ENCODE results near the gene KSR2.

The KSR2 gene

DNA sequence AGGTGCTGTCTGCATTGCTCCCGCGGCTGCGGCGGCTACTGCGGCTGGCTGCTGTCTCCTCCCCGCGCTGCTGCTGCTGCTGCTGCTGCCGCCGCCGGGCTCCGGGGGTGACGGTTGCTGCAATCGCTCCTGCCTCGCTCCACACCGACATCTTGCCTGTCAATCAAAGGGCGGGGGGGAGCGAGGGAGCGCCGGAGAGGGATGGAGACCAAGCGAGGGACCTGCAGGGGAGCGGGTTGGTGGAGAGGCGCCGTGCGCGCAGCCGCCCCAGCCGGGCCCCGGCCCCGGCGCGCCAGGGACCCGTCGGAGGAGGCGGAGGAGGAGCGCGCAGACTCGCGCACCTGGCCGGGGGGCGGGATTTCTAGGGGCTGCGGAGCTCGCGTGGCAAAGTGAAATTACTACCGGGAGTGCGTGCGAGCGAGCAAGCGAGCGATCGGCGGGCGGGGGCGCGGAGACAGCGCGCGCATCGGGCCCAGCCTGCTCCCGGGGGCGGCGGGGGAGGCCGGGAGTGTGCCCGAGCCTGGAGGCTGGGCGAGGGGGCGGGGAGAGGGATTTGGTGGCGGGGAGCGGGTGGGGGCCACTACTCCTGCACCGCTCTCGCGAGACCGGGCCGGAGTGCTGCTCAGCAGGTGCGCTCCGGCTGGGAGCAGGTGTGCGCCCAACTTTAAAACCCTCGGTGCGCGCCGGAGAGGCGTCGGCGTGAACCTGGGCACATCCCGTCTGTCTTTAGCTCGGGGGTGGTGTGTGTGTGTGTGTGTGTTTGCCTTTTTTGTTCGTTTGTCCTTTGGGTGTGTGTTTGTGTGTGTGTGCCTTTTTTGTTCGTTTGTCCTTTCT, at the start of gene KSR2:
Gene KSR2, minus strand, starts transcription at position 165 of the 834 bp plus-strand sequence. CDS start 735 bp downstream, outside the sequence.
- peak within 1 kb of the TSS; percentile 10 for H3K4me3 ChIP-seq (ENCODE audit: low read depth, low read length)
- TF ChIP-seq, protein P1, sequence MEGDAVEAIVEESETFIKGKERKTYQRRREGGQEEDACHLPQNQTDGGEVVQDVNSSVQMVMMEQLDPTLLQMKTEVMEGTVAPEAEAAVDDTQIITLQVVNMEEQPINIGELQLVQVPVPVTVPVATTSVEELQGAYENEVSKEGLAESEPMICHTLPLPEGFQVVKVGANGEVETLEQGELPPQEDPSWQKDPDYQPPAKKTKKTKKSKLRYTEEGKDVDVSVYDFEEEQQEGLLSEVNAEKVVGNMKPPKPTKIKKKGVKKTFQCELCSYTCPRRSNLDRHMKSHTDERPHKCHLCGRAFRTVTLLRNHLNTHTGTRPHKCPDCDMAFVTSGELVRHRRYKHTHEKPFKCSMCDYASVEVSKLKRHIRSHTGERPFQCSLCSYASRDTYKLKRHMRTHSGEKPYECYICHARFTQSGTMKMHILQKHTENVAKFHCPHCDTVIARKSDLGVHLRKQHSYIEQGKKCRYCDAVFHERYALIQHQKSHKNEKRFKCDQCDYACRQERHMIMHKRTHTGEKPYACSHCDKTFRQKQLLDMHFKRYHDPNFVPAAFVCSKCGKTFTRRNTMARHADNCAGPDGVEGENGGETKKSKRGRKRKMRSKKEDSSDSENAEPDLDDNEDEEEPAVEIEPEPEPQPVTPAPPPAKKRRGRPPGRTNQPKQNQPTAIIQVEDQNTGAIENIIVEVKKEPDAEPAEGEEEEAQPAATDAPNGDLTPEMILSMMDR (IDR thresholded peaks at IDR 0.05; ENCODE audit: low read depth, low read length): no peak
- no peak for DNase-seq (ENCODE audit: low read depth, low spot score)
- in situ Hi-C loops (cut with HindIII; ENCODE audit: low sequenced_read_pairs): no loop called here

DNA sequence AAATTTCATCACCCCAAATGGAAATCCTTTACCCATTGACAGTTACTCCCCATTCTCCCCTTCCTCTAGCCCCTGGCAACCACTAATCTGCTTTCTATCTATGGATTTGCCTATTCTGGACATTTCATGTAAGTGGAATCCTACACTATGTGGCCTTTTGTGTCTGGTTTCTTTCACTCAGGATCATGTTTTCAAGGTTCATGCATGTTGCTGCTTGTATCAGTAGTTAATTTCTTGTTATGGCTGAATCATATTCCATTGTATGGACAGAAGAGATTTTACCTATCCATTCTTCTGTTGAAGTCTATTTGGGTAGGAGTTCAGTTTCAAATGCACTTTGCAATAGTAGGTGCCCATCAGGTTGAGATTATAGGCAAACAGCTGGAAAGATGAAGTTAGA, 49.1 kb upstream of the KSR2 start:
- TF ChIP-seq, protein P1 (IDR thresholded peaks at IDR 0.05; ENCODE audit: low read depth, low read length): no peak
- no peak for DNase-seq (ENCODE audit: low read depth, low spot score)
- H3K4me3 ChIP-seq (ENCODE audit: low read depth, low read length): no peak overlapping the region
- in situ Hi-C loops (cut with HindIII; ENCODE audit: low sequenced_read_pairs): no loop called here

DNA sequence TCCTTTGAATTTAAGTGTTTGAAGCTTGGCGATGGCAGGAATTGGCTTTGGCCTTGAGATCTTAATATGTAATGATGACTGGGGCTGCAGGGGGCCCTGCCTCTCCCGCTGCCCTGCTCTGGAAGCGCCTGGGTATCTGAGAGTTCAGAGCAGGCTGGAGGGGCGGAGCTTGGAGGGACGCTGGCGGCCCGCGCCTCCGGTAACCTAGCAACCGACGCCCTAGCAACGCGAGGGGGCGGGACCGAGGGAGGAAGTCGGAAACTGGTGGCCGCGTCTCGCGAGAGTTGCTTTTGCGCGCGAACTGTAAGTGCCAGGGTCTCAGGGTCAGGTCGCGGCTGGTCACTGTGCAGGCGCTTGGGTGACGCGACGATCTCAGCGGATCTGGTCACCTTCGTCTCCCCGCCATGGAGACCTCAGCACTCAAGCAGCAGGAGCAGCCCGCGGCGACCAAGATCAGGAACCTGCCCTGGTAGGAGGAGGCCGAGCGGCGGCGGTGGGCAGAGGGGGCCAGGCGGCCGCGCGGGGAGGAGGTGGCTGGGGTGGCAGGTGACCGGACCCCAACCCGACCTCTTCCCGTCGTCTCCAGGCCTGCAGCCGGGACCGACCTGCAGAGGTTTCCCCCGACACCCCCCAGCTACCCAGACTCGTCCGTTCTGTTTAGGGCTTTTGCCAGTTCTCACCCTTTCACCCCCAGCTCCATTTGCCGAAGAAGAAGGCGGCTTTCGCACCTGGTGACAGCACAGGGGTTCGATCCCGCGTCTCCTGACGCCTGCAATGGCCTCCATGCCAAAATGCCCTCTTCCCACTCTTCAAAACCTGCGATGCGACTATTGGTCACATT, 47.9 kb upstream of the KSR2 start, which contains the start of gene RFC5:
Gene RFC5, plus strand, starts transcription at position 280 of the 841 bp plus-strand sequence. Its CDS starts 125 bp downstream, at position 405.
- peak within 1 kb of the TSS; percentile 70 for H3K4me3 ChIP-seq (ENCODE audit: low read depth, low read length)
- DNase-seq (ENCODE audit: low read depth, low spot score): peak; percentile 97
- in situ Hi-C loops (cut with HindIII; ENCODE audit: low sequenced_read_pairs): no loop called here
- TF ChIP-seq, protein P1 (IDR thresholded peaks at IDR 0.05; ENCODE audit: low read depth, low read length): no peak

DNA sequence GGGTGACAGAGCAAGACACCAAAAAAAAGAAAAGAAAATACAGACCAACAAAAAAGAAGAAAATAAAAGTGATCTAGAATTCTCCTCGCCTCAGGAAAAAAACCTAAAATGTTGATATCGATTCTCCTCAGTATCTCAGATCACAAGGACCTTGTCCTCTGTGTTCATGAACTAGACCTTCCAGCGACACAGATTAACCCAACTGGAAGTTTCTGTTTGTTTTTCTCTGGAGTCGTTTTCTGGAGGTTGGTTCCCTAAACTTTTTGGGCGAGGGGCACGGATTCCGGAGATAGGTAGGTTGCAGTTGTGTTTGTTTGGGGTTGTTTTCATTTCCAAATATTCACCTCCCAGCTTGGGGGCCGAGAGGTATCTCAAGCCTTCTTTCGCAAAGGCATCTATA, 47.2 kb upstream of the KSR2 start:
- in situ Hi-C loops (cut with HindIII; ENCODE audit: low sequenced_read_pairs): no loop called here
- DNase-seq (ENCODE audit: low read depth, low spot score): no peak

DNA sequence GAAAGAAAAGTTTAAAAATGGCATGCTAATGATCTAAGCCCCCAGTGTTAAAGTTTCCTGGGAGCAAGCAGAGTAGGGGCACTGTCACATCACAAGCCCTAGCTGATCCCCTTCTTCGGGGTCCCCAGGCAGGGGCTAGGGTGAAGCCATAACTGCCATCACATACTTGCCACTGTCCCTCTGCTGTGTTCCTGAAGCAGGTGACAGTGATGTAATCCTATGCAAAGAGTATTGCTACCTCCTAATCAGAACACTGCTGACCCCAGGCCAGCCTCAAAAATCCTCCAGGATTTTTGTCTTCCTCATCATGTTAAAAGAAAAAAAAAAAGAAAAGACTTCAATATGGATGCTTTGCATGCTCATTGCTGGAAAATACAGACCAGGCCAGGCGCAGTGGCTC, 46.5 kb upstream of the KSR2 start:
- in situ Hi-C loops (cut with HindIII; ENCODE audit: low sequenced_read_pairs): no loop called here
- TF ChIP-seq, protein P1 (IDR thresholded peaks at IDR 0.05; ENCODE audit: low read depth, low read length): no peak
- DNase-seq (ENCODE audit: low read depth, low spot score): no peak

More for the DNA sequence above, 47.2 kb upstream of the KSR2 start:
- TF ChIP-seq, protein P1 (IDR thresholded peaks at IDR 0.05; ENCODE audit: low read depth, low read length): no peak
- peak overlapping the region; percentile 70 for H3K4me3 ChIP-seq (ENCODE audit: low read depth, low read length)

DNA sequence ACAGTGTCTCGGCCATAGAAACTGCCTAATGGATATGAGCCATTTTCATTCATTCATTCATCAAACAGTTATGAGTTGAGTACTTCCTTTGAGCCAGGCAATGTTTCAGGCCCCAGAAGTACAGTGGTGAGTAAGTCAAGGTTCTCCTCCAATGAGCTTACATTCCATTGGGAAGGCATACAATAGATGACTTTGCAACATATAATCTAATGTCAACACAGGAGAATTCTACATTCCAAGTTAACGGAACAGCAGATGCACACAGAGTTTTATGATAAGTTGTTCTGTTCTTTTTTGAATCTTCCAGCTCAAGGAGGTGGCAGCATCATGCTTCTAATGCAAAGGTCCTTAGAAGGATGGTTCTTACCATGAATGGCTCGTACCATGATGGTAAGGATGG, 44.5 kb upstream of the KSR2 start:
- no peak overlapping the region for H3K4me3 ChIP-seq (ENCODE audit: low read depth, low read length)
- DNase-seq (ENCODE audit: low read depth, low spot score): no peak
- TF ChIP-seq, protein P1 (IDR thresholded peaks at IDR 0.05; ENCODE audit: low read depth, low read length): no peak
- in situ Hi-C loops (cut with HindIII; ENCODE audit: low sequenced_read_pairs): no loop called here

More for the DNA sequence above, 46.5 kb upstream of the KSR2 start:
- no peak overlapping the region for H3K4me3 ChIP-seq (ENCODE audit: low read depth, low read length)

Measured in astrocyte of the spinal cord (primary cell).